Hematopoietic multipotent progenitor cell treated with erythropoietin and hydrocortisone succinate and interleukin-3 and kit ligand, for 15 days (in vitro differentiated cells): ENCODE data around the gene ITGB7.
"Not testable (repeated sequence)": the region's sequence is repeated elsewhere in the genome, so short reads cannot be mapped to it uniquely, and the experiment has no call there.

Experiments used
- DNase-seq: peaks from one replicate; pipeline ENCODE4 v3.0.0-alpha.2; 2015; ENCODE audit warnings: low spot score

The ITGB7 gene

DNA sequence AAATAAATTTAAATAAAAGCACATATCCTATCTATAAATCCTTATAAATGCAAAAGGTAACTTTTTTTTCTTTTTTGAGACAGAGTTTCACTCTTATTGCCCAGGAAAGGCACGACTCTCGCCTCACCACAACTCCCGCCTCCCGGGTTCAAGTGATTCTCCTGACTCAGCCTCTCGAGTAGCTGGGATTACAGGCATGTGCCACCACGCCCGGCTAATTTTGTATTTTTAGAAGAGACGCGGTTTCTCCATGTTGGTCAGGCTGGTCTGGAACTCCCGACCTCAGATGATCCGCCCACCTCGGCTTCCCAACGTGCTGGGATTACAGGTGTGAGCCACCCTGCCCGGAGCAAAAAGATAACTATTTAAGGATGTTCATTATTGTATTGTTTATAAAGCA lies 28.2 kb downstream of the ITGB7 start:
- not testable (repeated sequence) for DNase-seq

DNA sequence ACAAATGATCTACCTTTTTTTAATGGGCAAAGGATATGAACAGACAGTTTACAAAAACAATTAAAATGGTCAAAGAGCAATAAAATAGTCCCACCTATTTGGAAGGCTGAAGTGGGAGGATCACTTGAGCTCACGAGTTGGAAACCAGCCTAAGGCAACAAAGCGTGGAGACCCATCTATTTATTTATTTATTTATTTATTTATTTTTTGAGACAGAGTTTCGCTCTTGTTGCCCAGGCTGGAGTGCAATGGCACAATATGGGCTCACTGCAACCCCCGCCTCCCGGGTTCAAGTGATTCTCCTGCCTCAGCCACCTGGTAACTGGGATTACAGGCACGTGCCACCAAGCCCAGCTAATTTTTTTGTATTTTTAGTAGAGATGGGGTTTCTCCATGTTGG lies 29.6 kb downstream of the ITGB7 start:
- not testable (repeated sequence) for DNase-seq

GRCh38 chr12:53176750-53177149 lies 30.3 kb downstream of the ITGB7 start:
- no peak for DNase-seq

- DNase-seq = no peak
Measured at GRCh38 chr12:53174881-53175491, 32.1 kb downstream of the ITGB7 start.

DNA sequence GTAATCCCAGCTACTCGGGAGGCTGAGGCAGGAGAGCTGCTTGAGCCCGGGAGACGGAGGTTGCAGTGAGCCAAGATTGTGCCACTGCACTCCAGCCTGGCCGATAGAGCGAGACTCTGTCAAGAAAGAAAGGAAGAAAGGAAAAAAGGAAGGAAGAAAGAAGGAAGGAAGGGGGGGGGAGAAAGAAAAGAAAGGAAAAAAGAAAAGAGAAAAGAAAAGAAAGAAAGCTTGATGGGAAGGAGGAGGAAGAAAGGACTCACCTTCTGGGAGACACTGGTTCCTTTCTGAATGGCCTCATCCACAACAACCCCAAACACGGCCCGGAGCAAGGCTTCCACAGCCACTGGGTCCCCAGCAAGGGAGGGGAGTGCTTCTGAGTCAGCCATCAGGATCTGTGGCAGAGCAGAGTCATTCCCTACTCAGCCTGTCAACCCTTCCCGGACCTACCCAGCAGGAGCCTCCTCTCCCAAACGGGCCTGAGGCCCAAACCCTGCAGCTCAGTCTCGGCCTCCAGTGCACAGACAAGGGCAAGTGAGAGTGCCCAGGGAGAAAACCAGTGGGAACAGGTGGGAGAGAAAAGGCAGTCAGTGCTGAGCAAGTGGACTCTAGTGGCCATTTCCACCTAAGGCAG lies 33.9 kb downstream of the ITGB7 start:
- no peak for DNase-seq

DNA sequence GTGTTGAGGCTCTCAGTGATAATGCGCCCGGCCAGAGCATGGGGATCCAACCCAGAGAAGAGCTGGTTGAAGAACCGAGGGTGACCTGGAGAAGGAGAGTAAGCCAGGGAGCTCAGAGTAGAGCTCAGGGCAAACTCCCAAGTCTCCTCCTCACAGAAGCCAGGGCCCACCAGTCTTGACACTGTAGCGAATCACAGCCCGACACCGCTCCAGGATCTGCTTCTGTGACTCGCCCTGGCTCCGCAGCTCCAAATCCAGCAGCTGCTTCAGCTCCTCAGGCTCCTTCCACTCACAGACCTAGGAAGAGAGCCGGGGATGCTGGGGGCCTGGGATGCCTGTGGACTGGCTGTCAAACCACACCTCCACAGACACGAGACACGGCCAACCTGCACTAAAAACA lies 34.7 kb downstream of the ITGB7 start:
- no peak for DNase-seq

DNA sequence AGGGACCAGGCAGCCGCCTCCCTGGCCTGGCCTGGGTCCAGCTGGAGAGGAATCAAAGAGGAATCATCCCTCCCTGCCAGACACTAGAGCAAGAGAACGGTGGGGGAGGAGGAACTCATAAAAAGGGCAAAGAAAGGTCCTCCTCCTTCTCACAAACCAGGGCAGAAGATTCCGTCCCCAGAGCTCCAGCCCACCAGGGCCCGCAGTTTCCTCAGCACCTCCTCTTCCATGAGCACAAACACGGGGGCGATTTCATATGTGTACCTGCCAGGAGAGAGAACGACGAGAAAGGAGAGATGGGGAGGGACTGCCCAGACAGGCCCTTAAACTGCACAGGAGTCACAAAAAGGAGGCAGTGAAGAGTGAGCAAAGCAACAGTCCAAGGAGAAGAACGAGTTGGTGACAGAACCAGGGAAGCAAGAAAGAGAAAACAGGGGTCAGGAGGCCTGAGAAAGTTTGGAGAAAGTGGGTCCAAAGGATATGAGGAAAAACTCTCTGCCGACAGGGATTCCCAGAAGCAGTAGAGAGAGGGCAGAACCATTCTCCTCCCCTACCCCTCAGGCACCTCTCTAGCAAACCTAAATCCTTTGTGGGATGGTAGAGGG lies 35.2 kb downstream of the ITGB7 start:
- DNase-seq = no peak

GRCh38 chr12:53170876-53171724 lies 36.0 kb downstream of the ITGB7 start:
- no peak for DNase-seq

DNA sequence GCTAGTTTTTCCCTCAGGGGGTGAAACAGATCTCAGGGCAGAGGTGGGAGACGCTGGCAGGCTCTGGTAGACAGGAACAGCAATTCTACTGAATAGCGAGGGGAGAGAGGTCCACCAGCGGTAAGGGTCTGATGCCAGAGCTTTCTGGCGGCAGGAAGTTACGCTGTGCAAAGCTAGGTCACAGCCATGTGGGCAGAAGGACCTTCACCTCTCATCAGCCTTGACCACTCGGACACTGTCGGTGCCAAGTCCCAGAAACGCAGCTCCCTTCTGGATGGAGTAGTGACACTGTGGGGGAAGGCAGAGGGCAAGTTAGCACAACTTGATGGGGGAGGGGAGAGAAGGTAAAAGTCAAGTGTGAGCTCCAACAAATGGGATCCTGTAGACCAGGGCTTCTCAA lies 36.8 kb downstream of the ITGB7 start:
- no peak for DNase-seq

GRCh38 chr12:53169644-53170043 lies 37.4 kb downstream of the ITGB7 start:
- no peak for DNase-seq

DNA sequence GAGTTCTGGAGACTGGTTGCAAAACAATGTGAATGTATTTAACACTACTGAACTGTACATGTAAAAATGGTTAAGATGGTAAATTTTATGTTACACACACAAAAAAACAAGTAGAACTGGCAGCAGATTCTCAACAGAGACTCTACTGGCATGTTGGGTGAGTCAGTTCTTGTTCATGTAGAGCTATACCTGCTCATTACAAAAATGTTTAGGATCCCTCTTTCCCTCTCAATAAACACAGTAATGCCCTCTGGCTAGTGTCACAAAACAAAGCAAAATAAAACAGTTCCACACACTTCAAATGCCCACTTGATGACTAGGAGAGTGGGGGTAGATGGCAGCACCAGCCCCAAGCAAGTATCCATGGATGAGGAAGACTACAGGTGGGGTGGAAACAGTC lies 40.2 kb downstream of the ITGB7 start:
- DNase-seq = no peak

DNA sequence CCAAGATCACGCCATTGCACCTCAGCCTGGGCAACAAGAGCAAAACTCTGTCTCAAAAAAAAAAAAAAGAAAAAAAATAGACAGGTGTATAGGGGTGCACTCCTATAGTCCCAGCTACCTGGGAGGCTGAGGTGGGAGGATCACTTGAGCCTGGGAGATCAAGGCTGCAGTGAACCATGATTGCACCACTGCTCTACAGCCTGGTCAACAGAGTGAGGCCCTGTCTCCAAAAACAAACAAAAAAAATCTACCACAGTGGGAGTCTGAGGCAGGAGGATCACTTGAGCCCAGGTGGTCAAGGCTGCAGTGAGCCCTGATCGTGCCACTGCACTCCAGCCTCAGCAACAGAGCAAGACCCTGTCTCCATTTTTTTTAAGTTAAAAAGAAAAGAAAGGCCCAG lies 44.0 kb downstream of the ITGB7 start:
- not testable (repeated sequence) for DNase-seq

- DNase-seq = no peak
Measured at GRCh38 chr12:53161119-53161911, 45.7 kb downstream of the ITGB7 start.

DNA sequence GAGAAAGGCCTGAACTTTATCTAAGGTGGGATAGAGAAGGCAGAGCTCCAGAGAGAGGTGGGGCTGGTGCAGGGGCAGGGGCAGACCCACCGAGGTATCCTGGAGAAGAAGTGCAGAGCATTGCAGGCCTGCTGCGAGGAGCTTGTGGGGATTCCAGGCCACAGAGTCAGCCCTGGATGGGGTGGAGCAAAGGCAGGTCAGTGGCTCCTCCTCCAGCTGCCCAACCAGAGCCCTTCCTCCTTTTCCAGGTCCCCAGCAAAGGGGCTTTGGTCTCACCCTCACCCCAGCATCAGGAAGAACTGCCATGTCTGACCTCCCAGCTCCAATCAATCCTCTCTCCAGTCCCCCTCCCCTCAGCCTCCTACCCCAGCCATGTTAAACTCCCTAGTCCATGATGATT lies 46.4 kb downstream of the ITGB7 start:
- DNase-seq = no peak

DNA sequence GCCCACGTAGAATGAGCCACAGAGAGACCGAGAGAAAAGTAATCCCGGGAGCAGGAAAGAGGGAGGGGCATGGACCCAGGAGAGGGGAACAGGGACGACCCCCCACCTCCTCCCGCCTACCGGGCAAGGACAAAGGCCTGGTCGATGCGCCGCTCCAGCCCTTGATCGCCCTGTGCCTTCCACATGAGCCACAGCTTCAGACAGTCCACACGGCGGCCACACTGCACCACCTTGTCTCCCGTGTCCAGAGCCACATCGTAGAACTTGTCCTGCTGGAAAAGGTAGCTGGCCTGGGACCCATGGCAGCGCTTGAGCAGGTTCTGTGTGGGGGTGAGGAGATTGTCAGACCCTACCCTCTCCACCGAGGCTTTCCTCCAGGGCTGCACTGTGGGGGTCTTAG lies 47.1 kb downstream of the ITGB7 start:
- DNase-seq = no peak

DNA sequence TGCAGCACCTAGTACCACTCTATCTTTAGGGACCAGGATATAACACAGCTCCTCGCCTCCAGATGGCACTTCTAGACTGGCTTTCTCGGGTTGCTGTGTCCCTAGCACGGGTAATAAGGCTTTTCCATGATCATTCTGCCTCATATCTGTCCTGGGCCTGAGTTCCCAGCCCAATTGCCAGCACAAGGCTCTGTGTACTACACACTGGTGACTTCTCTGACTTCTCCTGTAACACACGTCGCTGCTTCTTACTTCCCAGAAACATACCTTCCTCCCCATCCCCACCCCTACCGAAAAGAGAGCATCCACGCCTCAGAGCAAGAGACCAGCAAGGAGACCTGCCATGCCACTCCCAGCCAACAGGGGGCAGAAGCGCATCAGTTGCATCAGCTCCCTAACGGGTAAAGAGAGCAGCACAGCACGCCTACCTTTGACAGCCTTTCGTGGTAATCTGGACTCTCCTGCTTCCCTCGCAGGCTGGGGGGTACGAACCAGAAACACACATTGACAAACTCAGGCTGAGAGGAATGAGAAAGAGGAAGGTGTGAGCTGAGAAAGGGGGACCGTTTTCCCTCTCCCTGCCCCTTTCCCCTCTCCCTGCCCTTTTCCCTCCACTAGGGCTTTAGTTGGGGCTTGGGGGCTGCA lies 47.7 kb downstream of the ITGB7 start:
- peak; percentile 81 for DNase-seq

- no peak for DNase-seq
Measured at GRCh38 chr12:53152390-53152789, 54.7 kb downstream of the ITGB7 start.

DNA sequence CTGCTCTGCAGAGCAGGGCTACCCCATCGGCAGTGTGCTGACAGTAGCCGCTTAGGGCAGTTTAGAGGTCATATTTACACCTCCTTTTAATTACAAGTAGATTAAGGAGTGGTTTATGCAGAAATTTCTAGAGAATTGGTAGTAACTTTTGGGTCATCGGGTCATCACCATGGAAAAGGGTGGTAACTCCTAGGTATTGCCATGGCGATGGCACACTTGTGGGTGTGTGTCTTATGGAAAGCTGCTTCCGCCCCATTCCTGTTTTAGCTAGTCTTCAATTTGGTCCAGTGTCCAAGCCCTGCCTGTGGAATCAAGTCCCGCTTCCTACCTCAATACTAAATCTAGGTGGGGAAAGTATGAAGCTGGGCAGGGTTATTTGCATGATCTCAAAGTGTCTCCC lies 56.0 kb downstream of the ITGB7 start:
- DNase-seq = no peak

GRCh38 chr12:53147653-53148052 lies 59.4 kb downstream of the ITGB7 start:
- DNase-seq = no peak

GRCh38 chr12:53147181-53147580 lies 59.9 kb downstream of the ITGB7 start:
- no peak for DNase-seq
